ENCODE measurements around the gene CFDP1.

- TF ChIP-seq CTCF (conservative IDR thresholded peaks at IDR 0.05): no peak
- TF ChIP-seq EZH2 (IDR thresholded peaks at IDR 0.05; ENCODE audit: low read depth): no peak
These were observed 121.8 kb downstream of the CFDP1 start for GRCh38 chr16:75311383-75311938.

Measured in PC-9 (cell line).